ENCODE results near the gene PAK5.

The PAK5 gene

GRCh38 chr20:9867196-9867980, 28.5 kb upstream of the PAK5 start:
- TF ChIP-seq CTCF (IDR thresholded peaks at IDR 0.05; ENCODE audit: extremely low read depth, missing control alignments), result no peak
- DNase-seq (ENCODE audit: low spot score), result no peak

GRCh38 chr20:9852566-9852965, 13.7 kb upstream of the PAK5 start:
- no peak for DNase-seq (ENCODE audit: low spot score)
- TF ChIP-seq CTCF (IDR thresholded peaks at IDR 0.05; ENCODE audit: extremely low read depth, missing control alignments), result no peak

GRCh38 chr20:9839626-9840025, 750 bp upstream of the PAK5 start:
- no peak for DNase-seq (ENCODE audit: low spot score)
- no peak for TF ChIP-seq CTCF (IDR thresholded peaks at IDR 0.05; ENCODE audit: extremely low read depth, missing control alignments)

GRCh38 chr20:9838035-9838377, 870 bp downstream of the PAK5 start:
- no peak for TF ChIP-seq CTCF (IDR thresholded peaks at IDR 0.05; ENCODE audit: extremely low read depth, missing control alignments)
- DNase-seq (ENCODE audit: low spot score), result no peak

- DNase-seq (ENCODE audit: low spot score), result no peak
- no peak for TF ChIP-seq CTCF (IDR thresholded peaks at IDR 0.05; ENCODE audit: extremely low read depth, missing control alignments)
Measured at GRCh38 chr20:9837634-9838033, 1.2 kb downstream of the PAK5 start.

GRCh38 chr20:9835302-9835701, 3.6 kb downstream of the PAK5 start:
- no peak for DNase-seq (ENCODE audit: low spot score)
- no peak for TF ChIP-seq CTCF (IDR thresholded peaks at IDR 0.05; ENCODE audit: extremely low read depth, missing control alignments)

GRCh38 chr20:9831032-9831431, 7.8 kb downstream of the PAK5 start:
- no peak for DNase-seq (ENCODE audit: low spot score)
- no peak for TF ChIP-seq CTCF (IDR thresholded peaks at IDR 0.05; ENCODE audit: extremely low read depth, missing control alignments)
